22Rv1 (cell line): ENCODE data around the gene SPEF1.

Experiments
- CTCF ChIP-seq: fragments of 450-650 bp; IDR thresholded peaks from 2 replicates; pipeline ENCODE4 v1.5.1; 2017; ENCODE audit warnings: mild to moderate bottlenecking
- ZFX ChIP-seq: fragments of 450-650 bp; IDR thresholded peaks from 2 replicates; pipeline ENCODE4 v1.6.1; 2017; ENCODE audit warnings: antibody characterized with exemption, borderline replicate concordance

- TF ChIP-seq CTCF = no peak
- TF ChIP-seq ZFX = no peak
Measured at GRCh38 chr20:3744037-3744436, 37.2 kb downstream of the SPEF1 start.
